HL-60 (cell line): Measurements from ENCODE around the gene OR2T11.

ENCODE experiments used
- CTCF ChIP-seq: IDR thresholded peaks from one replicate; pipeline ENCODE4 v1.5.1; 2011; ENCODE audit warnings: low read length, control low read depth, inconsistent platforms; ENCODE audit not compliant: insufficient read depth
- POLR2AphosphoS5 ChIP-seq: IDR thresholded peaks from 2 replicates; pipeline ENCODE4 v1.6.1; 2012; ENCODE audit warnings: low read depth
- REST ChIP-seq: IDR thresholded peaks from 2 replicates; pipeline ENCODE4 v1.6.1; 2012; ENCODE audit warnings: low read depth; ENCODE audit not compliant: insufficient replicate concordance
- SPI1 ChIP-seq: IDR thresholded peaks from 2 replicates; pipeline ENCODE4 v1.6.1; 2012; ENCODE audit warnings: low read depth, mild to moderate bottlenecking, borderline replicate concordance

- peak; percentile 78 for TF ChIP-seq CTCF
- no peak for TF ChIP-seq POLR2AphosphoS5
- TF ChIP-seq SPI1: no peak
- no peak for TF ChIP-seq REST
These were observed 16.0 kb downstream of the OR2T11 start for GRCh38 chr1:248618878-248619277.
